ENCODE results near the gene CDKN2B.

Gene CDKN2B

DNA sequence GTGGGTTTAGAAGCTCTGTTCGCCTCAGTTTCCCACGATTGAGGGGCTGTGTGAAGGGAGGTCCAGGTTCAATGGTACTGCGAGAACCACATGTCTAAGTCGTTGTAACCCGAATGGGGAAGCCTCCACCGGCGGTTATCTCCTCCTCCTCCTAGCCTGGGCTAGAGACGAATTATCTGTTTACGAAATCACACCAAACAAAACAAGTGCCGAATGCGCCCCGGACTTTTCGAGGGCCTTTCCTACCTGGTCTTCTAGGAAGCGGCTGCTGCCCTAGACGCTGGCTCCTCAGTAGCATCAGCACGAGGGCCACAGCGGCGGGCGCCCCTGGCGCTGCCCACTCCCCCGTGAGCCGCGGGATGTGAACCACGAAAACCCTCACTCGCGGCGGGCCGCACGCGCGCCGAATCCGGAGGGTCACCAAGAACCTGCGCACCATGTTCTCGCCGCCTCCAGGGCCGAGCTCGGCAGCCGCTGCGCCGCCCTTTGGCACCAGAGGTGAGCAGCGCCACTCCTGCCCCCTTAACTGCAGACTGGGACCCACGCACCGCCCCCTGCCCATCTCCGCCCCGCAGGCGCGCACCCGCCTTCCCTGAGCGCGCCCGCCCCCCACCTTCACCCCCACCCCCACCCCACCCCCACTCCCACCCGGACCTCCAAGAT is 15.1 kb downstream of the CDKN2B start, which contains the start of gene CDKN2A:
CDKN2A (minus strand) TSS at position 500 of the 663 bp plus-strand sequence.
- peak; percentile 58 for DNase-seq

GRCh38 chr9:21993007-21993406 is 16.1 kb downstream of the CDKN2B start:
- no peak for DNase-seq

DNA sequence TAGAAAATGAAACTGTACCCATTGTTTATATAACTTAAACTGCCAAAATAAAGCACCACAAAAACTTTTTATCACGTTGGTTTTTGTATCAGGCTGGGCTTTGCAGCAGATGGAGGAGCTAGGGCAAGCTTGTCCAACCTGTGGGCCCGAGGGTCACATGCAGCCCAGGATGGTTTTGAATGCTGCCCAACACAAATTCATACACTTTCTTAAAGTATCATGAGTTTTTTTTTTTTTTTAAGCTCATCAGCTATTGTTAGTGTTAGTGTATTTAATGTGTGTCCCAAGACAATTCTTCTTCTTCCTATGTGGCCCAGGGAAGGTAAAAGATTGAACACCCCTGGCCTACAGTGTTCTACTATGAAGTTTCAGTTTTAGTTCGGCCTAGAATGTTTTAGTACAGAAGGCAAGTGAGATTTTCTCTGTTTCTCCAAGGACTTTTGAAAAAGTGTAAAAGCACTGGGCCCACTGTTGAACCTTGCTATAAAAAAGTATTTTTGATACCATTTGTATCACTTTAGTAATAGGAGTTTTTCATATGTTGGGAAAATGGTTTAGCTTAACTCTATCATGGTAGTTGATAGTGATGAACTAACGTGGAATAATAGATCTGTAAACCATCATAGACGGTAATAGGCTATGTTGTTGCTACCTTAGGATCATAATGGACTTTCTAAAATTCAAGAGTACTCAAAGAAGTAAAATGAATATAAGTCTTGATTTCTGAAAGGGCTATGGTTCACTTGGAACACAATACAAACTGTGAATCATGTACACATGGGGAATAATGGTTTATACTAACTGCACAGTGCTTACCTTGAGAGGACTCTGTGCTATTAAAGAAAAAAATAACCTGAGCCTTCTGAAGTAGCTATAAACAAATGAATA is 17.8 kb downstream of the CDKN2B start:
- DNase-seq = no peak

GRCh38 chr9:21989440-21990189 is 19.5 kb downstream of the CDKN2B start:
- no peak for DNase-seq

DNA sequence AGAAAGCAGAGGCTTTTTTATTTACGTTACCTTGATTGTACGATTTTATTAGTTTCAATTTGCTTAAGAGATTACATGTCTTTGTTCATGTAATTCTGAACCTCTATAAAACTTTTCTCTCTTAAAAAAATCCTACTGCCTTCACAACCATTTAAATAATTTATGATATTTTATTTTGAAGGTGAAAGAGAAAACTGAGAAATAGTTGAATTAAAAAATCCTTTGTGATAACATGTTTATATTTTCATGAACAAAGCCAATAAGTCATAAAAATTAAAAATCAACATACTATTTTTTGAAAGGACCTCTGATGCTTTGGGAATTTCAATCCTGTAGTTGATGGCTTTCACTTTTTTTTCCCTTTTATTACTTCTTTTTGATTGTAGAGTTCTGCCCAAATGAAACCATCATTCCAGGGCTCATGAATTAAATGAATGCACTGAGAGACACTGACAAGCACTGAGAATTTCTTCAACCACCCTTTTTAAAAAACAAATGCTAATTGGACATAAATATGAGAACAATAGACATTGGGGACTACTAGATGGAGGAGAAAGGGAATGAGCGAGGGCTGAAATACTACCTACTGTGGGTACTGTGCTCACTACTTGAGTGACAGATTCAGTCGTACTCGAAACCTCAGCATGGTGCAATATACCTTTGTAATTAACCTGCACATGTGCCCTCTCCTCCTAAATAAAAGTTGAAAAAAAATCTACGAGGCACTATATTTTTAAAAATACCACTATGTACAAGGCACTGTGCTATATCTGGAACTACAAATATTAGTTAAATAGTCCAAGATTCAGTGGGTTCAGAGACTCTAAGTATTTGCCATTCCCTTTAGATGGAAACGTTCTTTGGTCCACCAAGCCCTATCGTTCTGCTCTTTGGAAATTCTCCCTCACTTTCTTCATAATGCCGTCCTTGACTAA is 20.8 kb downstream of the CDKN2B start:
- DNase-seq = no peak

DNA sequence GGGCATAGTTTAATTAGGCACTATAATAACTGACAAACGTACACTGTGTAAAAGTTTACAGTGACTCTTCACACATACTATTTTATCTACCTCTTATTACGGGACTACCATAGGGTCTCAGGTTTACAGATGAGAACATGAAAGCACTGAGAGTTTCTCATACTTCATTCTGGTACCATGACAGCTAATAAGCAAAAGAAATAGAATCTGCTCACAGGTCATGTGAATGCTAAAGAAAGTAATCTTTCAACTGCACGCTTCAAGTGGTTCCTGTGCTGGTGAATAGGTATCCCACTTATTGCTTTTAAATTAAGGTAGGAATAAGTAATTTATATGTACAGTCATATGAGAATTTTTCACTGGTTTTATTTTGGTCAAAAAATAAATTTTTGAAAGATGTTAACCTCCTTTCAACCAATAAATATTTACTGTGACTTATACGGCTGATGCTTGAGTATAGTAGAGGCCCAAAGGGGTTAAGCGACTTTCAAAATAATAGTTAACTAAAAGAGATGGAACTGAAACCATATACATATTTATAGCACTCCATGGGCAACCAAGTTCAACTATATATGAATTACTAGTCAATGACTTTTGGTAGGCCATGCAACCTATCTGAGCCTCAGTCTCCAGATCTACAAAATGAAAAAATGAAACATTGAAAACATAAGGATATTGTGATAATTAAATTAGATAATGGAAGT is 23.0 kb downstream of the CDKN2B start:
- no peak for DNase-seq

- DNase-seq = no peak
These were observed 25.0 kb downstream of the CDKN2B start for GRCh38 chr9:21984101-21984500.

DNA sequence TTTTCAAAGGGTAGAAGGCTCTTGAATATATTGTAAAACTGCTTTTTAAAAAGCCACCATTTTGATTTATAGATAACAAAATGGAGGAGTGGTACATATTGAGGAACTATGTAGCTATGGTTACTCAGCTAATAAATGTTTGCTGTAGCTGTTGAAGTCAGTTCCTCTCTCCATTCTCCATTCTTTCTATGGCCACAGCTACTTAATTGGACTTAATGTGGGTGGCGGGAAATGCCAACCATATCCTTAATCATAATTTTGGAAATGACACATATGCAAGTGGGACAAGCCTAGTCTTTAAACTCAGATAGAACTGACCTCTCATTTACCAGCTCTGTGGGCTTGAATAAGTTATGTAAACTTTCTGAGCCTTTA is 25.6 kb downstream of the CDKN2B start:
- no peak for DNase-seq

GRCh38 chr9:21982861-21983560 is 26.1 kb downstream of the CDKN2B start:
- no peak for DNase-seq

DNA sequence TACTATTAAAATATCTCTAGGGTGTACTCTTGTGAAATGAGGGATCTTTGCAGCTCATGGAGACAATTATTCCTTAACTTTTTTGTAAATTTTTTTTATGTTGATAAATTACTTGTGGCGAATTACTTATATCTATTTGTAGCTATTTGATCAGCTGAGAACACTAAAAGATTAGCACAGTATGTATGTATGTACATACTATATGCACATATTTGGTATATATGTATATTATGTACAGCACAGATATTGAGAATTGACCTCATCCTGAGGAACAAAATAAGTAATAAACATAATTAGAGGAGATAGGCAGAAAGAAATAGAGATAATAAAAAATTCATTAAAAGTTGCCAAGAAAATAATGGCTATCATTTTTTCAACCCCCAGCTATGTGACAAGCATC is 26.7 kb downstream of the CDKN2B start:
- DNase-seq = no peak

GRCh38 chr9:21976334-21976875 is 32.7 kb downstream of the CDKN2B start:
- no peak for DNase-seq

GRCh38 chr9:21974722-21975409 is 34.2 kb downstream of the CDKN2B start:
- DNase-seq = peak; percentile 47

GRCh38 chr9:21974343-21974721 is 34.8 kb downstream of the CDKN2B start:
- no peak for DNase-seq

GRCh38 chr9:21972361-21972760 is 36.7 kb downstream of the CDKN2B start:
- no peak for DNase-seq

GRCh38 chr9:21970800-21971640 is 38.1 kb downstream of the CDKN2B start:
- no peak for DNase-seq

DNA sequence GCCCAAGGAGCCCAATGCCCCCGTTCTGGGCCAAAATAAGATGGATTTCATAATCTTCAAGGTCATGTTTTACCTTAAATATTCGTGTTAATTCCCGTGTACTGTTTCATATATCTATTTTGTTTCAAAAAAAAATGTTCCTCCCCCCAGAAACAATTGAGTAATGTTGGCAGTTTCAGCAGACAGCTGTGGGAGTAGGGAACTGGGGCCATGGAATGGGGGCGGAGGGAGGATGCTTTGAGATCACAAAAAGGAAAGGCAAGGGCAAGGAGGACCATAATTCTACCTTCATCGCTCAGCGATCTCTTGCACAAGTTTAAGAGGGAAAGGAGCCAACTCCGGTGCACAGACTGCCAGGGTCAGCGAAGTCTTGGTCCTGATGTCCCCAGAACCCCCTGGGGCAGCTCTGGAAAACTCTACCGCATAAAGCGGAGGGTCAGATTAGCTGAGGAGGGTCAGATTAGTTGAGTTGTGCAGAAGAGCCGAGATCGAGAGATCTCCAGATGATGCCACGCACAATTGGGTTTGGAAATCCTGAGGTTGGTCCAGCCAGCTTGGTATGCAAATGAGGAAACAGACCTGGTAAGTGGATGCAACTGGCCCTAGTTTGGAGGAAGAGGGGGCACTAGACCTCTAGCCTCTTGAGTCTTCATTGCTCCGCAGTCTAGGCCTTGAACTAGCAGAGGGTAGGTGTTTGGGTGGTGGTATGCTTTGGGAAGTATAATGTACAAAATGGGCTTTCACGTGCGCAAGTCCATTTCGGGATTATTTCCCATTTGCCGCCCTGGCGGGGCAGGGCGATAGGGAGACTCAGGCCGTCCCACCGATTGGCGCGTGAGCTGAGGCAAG is 38.9 kb downstream of the CDKN2B start:
- DNase-seq = no peak

DNA sequence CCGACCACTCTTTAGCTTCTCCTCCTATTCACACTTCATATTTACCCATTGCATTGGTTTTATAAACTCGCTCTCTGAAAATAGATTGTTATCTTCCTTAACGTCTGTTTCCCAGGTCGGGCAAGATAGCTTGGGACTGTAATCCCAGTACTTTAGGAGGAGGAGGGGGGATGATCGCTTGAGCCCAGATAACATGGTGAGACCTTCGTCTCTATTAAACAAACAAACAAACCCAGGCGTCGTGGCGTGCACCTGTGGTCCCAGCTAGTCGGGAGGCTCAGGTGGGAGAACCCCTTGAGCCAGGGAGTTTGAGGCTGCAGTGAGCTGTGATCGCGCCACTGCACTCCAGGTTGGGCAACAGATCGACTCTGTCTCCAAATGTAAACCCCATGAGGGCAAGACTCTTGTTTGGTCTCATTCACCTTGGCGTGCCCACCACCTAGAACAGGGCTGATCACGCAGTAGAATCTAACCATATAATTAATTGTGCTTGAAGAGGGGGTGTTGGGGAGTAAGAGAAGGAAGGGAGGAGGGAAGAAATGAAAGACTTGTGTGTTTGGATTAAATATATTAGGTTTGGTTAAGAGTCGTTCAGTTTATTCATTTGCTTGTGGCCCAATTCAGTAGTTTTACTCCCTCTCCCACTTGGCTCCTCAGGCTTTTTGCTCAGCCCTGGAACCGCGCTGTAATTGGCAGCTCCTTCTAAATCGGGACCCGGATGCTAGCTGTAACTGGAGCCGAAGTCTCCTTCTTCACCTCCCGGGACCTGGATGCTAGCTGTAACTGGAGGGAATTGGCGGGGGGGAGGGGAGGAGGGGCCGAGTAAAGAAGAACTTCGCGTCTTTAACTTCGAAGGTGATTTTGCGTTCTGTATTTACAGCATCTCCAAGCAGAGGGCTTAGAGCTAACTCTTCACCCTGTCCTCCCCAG is 39.8 kb downstream of the CDKN2B start:
- DNase-seq = peak; percentile 16
